KOPT-K1 (cell line): ENCODE measurements around the gene CDHR3.

ENCODE experiments used
- H3K27ac ChIP-seq: fragments of 200-600 bp; sonication (generic); 2 replicates; pipeline ENCODE4 v1.5.1; 2016; ENCODE audit warnings: antibody characterized with exemption, mild to moderate bottlenecking, low read depth, low read length; ENCODE audit not compliant: poor library complexity, severe bottlenecking
- H3K36me3 ChIP-seq: fragments of 200-600 bp; sonication (generic); 2 replicates; pipeline ENCODE4 v1.5.1; 2017; ENCODE audit warnings: antibody characterized with exemption, mild to moderate bottlenecking, low read length, moderate library complexity; ENCODE audit not compliant: insufficient read depth
- H3K9me3 ChIP-seq: fragments of 200-600 bp; sonication (generic); 2 replicates; pipeline ENCODE4 v1.5.1; 2017; ENCODE audit warnings: antibody characterized with exemption, low read length, mild to moderate bottlenecking; ENCODE audit not compliant: insufficient read depth, poor library complexity, severe bottlenecking

Gene CDHR3, protein sequence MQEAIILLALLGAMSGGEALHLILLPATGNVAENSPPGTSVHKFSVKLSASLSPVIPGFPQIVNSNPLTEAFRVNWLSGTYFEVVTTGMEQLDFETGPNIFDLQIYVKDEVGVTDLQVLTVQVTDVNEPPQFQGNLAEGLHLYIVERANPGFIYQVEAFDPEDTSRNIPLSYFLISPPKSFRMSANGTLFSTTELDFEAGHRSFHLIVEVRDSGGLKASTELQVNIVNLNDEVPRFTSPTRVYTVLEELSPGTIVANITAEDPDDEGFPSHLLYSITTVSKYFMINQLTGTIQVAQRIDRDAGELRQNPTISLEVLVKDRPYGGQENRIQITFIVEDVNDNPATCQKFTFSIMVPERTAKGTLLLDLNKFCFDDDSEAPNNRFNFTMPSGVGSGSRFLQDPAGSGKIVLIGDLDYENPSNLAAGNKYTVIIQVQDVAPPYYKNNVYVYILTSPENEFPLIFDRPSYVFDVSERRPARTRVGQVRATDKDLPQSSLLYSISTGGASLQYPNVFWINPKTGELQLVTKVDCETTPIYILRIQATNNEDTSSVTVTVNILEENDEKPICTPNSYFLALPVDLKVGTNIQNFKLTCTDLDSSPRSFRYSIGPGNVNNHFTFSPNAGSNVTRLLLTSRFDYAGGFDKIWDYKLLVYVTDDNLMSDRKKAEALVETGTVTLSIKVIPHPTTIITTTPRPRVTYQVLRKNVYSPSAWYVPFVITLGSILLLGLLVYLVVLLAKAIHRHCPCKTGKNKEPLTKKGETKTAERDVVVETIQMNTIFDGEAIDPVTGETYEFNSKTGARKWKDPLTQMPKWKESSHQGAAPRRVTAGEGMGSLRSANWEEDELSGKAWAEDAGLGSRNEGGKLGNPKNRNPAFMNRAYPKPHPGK

DNA sequence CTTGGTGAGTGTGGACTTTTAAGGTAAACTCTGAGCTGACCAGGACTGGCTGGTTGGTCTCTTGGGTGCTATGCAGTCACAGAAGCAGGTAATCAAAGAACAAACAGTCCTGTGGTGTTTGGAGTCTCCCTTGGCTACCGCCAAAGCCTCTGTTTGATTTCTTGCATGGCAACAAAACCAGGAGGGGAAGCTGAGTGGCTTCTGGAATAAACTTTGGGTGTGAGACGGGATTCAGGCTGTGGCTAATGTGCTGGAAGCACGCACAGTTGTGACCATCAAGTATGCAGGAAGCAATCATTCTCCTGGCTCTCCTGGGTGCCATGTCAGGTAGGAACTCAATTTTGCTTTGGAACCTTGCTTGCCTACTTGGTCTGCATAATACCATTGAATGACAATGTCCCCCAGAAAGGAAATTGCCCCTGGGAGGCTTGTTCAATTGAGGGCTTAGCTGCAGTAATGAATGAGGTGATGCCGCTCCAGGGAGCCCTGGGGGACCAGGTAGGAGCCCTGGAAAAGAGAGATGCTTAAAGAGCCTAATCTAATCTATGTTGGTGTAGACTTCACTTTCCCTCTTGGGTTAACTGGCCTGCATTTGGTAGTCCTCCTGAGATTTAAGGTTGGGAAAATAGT is at the start of gene CDHR3:
Gene CDHR3, plus strand, starts transcription at position 227 of the 630 bp plus-strand sequence. Its CDS starts 55 bp downstream, at position 282.
- Histone ChIP-seq H3K36me3 (no peaks in the 10 kb centered on the region), H3K9me3 (no peaks in the 10 kb centered on the region), H3K27ac (no peak within 1 kb of the TSS)

DNA sequence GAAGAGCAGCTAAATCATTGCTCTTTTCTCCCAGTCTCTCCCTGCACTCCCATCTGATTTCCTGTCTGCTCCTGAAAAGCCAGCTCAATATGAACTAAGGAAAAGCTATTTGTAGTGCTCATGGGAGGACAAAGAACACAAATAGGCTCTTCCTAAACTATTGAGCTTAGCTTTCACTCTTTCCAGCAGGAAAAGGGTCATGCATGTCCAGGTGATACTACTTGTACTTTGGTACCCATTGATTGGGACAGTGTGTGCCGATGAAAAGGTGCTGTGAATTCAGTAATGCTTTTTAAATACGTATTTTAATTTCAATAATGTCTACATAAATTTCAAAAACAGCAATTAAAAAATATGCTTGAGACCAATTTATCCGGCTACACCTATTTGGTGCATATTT is 49.1 kb upstream of the CDHR3 start:
- no peak overlapping the region for H3K27ac ChIP-seq
- H3K36me3 ChIP-seq = no peaks in the 10 kb centered on the region
- H3K9me3 ChIP-seq = peaks cover 9% of the 10 kb centered on the region

DNA sequence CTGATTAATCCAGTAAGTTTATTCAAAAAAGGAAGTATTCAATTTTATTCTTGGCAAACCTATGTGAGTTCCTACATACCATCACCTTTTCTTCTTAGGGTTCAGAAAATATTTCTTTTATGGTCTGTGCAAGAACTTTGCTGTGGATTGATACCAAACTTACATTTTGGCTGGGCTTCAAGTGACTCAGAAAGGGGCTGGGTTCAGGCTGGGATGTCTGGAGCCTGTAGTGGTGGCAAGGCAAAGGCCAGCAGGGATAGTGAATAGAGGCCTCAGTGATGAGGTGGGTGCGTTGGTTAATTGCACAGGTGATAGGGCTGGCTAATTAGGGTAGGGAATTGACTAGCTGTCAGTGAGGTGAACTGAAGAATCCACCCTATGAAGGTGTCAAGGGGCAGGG is 46.5 kb upstream of the CDHR3 start:
- no peaks in the 10 kb centered on the region for H3K9me3 ChIP-seq
- H3K27ac ChIP-seq = no peak overlapping the region

DNA sequence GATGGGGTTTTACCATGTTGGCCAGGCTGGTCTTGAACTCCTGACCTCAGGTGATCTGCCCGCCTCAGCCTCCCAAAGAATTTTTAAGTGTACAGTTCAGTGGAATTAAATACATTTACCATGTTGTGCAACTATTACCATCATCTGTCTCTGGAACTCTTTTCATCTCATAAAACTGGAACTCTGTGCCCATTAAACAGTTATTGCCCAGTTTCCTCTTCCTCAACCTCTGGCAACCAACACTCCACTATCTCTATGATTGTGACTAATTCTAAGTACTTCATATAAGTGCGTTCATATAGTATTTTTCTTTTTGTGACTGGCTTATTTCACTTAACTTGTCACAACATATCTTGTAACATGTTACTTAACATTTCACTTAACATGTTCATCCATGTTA is 45.4 kb upstream of the CDHR3 start:
- Histone ChIP-seq H3K27ac (no peak overlapping the region), H3K9me3 (no peaks in the 10 kb centered on the region), H3K36me3 (no peaks in the 10 kb centered on the region)

More for the DNA sequence above, 46.5 kb upstream of the CDHR3 start:
- H3K36me3 ChIP-seq = no peaks in the 10 kb centered on the region

DNA sequence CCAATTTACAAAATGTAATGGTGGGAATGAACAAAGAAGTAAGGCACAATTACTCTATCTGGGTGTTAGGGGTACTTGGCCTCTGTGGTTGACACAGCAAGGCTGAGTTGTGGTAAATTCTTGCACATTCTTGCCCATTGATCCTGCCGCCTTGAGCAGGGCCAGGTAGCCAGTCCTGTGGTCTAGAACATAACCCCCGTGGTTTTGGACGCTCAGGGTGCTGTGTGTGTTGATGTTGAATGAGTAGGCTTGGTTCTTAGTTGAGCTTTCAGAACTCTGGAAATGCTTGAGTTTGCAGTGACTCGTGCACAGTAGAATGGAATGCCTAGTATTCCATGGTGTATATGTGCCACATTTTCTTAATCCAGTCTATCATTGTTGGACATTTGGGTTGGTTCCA is 42.3 kb upstream of the CDHR3 start:
- Histone ChIP-seq H3K27ac (no peak overlapping the region), H3K36me3 (no peaks in the 10 kb centered on the region), H3K9me3 (no peaks in the 10 kb centered on the region)

DNA sequence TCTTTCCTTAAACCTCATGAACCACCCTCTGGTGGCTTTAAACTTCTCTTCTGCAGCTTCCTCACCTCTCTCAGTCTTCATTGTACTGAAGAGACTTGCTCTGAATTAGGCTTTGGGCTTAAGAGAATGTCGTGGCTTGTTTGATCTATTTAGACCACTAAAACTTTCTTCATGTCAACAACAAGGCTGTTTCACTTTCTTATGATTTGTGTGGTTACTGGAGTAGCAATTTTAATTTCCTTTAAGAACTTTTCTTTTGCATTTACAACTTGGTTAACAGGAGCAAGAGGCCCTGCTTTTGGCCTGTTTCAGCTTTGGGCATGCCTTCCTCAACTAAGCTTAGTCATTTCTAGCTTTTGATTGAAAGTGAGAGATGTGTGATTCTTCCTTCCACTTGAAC is 38.1 kb upstream of the CDHR3 start:
- H3K36me3 ChIP-seq = no peaks in the 10 kb centered on the region
- no peak overlapping the region for H3K27ac ChIP-seq
- H3K9me3 ChIP-seq = peaks cover 4% of the 10 kb centered on the region

DNA sequence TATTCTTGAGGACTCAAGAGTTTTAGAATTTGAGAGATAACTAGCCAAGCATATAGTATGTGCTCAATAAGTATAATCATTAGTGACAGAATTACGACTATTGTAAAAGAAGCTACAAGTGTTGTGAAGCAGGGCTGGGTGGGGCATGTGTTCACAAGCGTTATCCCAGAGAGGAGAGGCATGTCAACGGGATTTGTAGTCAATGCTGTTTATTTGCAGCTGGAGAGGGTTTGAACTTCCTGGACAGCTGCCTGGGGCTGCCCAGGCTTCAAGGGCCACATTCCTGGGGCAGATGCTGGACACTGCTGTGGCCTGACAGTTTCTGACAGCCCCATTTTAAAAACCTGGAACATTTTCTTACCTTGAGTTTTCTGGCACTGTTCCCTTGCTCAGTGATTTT is 36.9 kb upstream of the CDHR3 start:
- Histone ChIP-seq H3K9me3 (peaks cover 4% of the 10 kb centered on the region), H3K36me3 (no peaks in the 10 kb centered on the region), H3K27ac (no peak overlapping the region)

DNA sequence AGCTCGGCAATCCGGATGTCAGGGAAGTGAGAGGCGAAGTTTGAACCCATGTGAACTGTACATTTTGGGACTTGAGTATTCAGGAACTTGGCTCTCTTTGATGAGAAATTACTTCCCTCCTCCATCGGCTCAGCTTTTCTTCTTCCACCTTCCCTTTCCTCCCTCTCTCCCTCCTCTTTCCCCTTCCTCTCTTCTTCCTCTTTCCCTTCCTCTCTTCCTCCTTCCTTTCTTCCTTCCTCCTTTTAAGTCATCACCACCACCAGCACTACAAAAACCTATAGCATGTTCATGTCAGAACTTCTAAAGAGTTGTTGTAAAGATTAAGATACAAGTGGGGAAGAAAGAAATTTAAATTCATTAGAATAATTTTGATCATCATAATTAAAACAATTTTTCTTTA is 31.9 kb upstream of the CDHR3 start:
- no peak overlapping the region for H3K27ac ChIP-seq
- H3K36me3 ChIP-seq = no peaks in the 10 kb centered on the region
- peaks cover 4% of the 10 kb centered on the region for H3K9me3 ChIP-seq

DNA sequence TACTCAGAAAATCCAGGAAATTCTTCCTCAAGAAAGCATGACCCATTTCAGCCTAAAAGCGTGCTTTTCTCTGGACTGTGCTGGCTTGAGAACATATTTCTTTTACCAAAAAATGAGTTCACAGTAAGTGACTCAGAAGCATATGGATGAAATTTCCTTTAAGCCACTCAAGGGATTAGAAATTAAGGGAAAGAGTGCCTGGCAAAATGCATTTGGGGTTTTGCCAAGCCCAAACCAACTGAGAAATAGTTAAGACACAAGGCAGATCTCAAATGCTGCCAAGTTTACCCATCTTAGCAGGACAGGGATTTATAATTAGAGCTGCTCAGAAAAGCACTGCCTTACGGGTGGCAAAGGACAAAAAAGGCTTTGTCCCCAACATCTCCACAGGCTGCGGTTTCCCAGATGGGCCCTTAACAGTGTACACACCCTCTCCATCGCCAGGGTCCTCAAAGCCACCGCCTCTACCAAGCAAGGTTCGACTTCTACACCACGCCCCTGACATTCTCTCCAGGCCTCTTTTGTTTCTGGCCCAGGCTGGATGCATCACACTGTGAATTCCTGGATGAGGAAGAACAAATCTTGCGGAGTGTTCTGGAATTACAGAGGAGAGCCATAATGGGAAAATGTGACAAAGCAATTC is 30.1 kb upstream of the CDHR3 start:
- Histone ChIP-seq H3K27ac (no peak overlapping the region), H3K36me3 (no peaks in the 10 kb centered on the region), H3K9me3 (no peaks in the 10 kb centered on the region)

DNA sequence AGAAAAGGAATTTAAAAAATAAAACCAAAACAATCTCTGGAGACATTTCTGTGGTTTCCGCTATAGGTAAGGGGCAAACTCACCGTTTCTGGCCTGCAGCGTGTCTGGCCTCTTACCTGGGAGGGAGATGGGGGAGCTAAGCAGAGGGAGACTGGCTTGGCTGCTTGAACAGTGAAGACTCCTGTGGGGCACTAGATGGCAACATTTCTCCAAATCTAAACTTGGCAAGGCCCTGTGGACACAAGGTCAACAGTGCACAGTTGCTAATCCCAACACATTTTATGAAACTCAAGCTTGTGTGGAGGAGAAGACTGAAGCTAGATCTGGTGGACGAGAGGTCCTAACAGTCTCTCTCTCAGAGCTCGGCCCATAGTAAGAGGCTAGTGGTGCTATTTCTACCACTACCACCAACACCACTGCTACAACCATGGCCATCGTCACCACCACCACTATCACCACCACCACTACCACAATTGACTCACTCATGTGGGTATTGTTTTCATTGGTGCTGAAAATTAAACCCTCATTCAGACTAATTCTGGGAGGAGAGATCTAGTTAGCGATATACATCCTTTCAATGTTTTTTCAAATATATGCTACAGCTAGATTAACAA is 28.4 kb upstream of the CDHR3 start:
- Histone ChIP-seq H3K9me3 (no peaks in the 10 kb centered on the region), H3K36me3 (no peaks in the 10 kb centered on the region), H3K27ac (no peak overlapping the region)

DNA sequence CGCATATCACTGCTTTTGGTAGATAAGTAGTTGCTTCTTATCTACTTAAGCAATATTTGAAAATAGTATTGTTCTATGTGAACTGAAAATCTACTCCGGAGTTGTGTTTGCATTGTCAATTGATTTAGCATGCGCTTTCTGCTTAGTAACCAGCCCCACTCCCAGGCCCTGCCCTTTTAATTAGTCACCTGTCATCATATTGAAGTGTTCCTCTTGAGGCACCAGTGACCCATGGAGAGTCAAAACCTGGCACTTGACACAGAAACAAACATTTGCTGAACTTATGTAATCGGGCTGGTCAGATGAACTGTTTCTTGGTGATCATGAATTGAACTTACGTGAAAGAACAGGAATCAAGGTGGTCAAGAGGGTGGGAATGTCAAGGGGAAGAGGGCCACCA is 27.8 kb upstream of the CDHR3 start:
- Histone ChIP-seq H3K36me3 (no peaks in the 10 kb centered on the region), H3K9me3 (no peaks in the 10 kb centered on the region), H3K27ac (no peak overlapping the region)

DNA sequence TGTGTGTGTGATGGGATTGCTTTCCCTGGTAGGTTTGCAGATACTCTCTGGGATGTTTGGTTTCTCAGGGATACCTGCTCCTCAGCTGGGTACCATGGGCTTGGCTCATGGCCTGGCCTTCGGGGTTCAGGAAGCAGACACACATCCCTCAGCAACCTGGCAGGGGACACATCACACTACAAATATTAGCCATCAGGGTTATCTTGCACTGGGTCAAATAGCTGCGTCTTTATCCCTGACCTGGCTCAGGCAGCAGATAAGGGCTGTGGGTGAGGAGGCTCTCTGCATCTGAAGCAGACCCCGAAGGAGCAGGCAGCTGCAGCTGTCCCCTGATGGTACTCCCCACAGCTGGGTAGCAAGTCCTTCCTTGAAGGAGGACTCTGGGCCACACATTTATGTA is 25.7 kb upstream of the CDHR3 start:
- Histone ChIP-seq H3K9me3 (no peaks in the 10 kb centered on the region), H3K36me3 (no peaks in the 10 kb centered on the region), H3K27ac (no peak overlapping the region)

DNA sequence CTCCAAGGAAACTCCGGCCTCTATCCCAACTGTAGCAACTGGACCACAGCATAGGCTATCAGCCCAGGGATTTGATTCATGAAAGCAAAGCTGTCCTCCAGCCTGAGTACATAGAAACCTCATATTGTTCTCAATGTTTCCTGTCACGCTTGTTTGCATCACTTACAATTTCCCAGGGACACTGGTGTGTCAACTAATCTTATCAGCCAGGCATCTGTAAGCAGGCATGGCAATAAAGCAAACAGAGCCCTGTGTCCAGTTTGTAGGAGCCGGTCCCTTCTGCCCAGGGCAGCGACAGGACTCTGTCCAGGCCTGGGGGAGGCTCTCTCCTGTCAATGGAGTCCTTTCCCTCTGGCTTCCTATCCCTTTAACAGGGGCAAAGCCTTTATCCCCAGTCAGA is 23.0 kb upstream of the CDHR3 start:
- no peak overlapping the region for H3K27ac ChIP-seq
- no peaks in the 10 kb centered on the region for H3K36me3 ChIP-seq
- H3K9me3 ChIP-seq = no peaks in the 10 kb centered on the region

DNA sequence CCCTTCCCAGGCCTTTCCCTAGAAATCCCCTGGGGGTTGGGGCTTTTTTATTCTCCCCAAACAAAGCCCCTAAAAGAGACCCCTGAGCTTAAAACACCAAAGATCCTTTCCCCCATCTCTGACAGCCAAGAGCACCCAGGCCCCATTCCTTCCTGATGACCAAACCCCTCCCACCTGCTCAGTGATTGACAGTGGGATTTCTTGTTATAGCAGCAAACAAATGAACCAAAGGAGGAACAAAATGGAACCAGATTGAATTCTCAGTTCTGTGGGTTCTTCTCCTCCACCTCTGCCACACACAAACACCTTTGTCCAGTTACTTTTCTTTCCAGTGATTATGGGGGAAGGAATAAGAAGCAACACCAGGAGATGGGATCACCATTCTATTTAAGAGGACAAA is 21.5 kb upstream of the CDHR3 start:
- H3K9me3 ChIP-seq = no peaks in the 10 kb centered on the region
- no peak overlapping the region for H3K27ac ChIP-seq
- H3K36me3 ChIP-seq = no peaks in the 10 kb centered on the region
